Anterior cingulate cortex (tissue), 58 donors: ENCODE results near the gene OVAAL.

Source experiments
- DNase-seq, 58 donors: peaks; one replicate each; lab custom pipeline; 2025; lab: John Stamatoyannopoulos, UW

Gene OVAAL

DNA sequence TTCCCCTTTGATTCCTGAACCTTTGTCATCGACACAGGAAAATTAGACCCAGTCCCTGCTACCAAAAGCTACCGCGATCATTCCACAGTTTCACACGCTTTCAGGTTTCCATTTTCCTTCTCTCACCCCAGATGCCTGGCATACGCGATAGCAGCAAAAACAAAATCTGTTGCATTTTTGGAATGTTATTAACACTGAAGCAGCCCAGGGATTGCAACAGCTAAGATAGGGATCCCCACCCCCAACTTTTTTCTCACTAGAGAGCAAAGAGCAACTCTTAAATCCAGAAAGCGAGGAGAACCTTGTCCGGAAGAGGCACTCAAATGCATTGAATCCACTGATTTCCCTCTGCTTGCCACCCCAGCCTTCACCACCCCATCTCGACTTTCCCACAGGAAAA lies 8.9 kb downstream of the OVAAL start:
- DNase-seq: no peak

DNA sequence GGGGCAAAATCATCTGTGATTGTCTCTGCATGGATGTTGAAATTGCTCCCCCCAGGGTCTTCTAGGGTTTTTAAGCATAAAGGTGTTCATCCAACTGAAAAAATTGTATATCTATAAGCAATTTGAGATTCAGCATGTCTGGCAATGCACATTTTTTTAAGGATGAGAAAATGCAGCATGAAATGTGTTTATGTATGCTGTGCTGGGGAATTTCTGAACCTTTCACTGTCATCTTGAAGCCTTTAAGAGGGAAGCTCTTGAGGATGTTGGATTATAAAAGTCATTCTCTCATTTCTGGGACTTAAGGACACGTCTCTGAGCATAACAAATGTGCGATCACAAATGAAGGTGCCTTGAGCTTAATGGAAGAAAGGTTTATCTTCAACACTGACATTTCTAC lies 9.4 kb downstream of the OVAAL start:
- no peak for DNase-seq

DNA sequence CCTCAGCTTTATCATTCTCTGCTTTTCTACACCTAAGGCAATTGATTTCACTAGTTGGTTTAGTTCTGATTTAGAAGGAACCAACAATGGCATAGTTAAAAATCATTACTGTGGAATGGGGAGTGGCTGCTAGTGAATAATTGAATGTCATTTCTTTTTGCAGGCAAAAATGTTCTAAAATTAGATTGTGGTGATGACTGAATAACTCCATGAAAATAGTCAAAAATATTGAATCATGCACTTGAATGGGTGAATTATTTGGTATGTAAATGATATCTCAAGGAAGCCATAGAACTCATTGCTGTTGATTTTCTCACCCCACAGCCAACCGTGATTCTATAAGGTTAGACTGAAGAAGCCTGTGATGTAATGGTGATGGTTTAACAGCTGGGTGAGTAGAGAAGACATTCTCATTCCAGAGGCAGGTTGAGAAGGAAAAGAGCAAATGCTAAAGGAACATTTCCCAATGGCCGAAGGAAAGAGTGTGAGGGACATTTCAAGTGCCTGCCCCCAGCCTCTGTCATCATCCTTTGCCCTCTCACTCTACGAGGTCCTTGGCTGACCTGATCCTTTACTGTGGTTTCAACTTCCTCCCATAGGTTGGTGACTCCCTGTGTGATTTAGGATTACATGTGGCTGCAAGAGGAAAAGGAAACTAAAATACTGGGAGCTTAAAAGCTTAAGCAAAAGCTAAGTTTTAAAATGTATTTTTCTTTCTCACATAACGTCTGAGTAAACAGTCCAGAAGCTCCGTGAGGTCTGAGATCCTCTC lies 12.5 kb downstream of the OVAAL start:
- no peak for DNase-seq

DNA sequence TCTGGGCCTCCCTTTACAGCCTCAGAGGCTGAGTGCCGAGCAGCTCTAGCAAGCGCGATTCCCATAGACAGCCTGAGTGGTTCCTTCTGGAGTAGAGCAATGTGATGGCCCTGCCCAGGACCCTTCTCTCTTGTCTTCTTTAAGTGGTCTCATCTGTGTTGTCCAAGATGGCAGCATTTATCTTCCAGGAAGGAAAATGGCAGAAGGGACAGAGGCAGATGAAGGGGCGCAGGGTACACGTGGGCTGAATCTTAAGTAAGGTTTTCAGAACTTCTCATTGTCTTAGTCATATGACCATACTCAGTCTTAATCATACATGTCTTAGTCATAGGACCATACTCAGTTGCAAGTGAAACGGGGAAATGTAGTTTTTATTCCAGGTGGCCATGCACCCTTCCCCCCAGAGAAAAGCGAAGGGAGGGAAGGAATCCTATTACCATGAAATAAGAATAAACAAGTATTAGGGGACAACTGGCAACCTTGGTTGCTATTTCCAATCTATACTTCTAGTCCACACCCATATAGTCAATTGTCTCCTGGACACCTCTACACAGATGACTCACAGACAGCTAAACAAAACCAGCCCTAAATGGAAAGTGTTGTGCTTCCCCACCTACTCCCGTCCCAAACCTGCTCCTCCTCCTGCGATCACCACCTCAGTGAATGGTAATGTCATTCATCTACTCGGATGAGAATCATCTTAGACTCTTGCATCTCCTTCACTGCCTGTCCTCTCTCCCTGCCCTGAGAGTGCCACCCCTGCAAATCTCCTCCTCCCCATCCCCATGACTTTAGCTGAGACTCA lies 13.3 kb downstream of the OVAAL start:
- DNase-seq: no peak

DNA sequence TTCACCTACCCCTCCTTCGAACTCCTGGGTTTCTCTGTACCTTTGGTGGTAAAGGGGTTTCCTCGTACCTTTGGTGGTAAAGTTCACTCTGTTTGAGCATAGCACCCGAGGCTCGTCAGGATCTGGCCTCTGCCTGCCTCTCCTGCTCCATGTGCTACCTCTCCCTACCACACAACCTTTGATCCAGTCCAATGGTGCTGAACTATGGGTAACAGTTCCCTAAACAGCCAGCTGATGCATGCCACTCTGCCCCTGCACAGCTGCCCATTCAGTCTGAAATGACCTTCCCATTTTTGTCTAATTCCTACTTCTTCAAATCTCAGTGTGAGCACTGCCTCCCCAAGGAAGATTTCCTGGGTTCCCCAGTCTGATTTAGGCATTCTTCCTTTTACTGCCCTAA lies 14.0 kb downstream of the OVAAL start:
- no peak for DNase-seq

DNA sequence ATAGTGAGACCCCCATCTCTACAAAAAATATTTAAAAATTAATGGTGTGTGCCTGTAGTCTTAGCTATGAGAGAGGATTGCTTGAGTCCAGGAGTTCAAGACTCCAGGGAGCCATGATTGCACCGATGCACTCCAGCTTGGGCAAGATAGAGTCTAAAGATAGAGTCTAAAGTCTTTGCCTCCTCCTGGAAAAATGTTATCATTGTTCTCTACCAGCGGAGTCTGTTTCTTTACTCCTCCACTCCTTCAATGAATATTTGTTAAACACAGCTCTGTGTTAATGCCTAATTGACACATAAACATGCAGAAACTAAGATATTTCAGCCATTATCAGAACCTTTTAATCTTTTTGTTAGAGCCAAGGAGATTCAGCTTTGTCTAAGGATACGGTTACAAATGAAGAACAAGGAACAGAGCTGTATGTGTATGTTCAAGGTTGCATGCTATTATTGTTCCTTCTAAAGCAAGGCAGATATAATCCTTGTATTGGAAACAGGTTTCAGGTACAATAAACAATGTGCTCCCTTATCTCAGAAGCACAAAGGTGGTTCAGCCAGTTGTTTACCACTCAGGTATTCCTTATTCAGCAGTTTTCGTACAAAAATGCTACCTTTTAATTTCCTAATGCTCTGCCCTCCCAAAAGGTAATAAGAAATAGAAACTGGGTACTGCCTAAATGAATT lies 15.4 kb downstream of the OVAAL start:
- DNase-seq: no peak

DNA sequence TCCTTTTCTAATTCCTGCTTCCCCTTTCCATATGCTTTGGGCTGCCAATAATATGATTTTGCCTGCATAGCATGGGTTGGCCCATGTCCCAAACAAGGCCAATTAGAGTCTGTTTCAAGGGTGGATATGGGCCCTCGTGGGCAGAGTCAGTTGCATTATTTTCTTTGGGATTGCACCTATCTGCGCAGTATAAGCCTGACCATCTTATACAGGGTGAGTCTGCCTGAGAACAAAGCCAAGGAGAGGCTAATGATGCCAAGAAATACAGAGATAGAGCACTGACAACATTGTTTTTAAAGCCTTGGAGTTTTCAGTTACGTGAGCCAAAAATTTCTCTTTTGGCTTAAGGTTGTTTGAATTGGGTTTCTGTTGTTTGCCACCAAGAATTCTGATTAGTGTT lies 18.6 kb downstream of the OVAAL start:
- no peak for DNase-seq

DNA sequence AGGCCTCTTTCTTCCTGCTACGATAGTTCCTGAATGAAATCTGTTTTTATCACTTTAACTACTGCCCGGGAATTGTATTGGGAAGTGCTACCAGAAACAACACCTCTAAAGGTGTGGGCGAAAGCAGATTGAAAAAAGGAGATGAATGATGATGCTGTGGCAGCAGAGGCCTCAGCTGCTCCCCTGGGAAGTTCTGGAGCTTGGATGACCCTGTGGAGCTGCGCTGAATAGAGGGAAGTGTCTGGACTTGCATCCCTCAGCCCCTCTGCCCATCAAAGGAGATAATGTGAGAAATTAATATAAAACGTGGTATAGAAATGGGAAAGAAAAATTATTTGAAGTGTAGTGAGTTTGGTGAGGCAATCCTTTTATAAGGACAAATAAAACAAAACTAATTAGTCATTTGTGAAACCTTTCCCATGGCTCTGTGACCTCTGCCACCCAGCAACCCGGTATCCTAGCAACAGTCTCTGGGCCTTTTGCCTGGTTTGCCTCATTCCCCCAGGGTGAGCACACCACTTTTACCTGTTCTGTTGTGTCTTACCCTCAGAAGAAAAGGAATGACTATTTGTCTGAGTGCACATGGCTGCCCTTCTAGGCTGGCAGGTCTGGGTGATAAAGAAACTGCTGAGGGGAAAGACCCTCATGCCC lies 21.3 kb downstream of the OVAAL start:
- DNase-seq: peak in 4 of 58 donors; percentile 1 to 9 (median 3)

DNA sequence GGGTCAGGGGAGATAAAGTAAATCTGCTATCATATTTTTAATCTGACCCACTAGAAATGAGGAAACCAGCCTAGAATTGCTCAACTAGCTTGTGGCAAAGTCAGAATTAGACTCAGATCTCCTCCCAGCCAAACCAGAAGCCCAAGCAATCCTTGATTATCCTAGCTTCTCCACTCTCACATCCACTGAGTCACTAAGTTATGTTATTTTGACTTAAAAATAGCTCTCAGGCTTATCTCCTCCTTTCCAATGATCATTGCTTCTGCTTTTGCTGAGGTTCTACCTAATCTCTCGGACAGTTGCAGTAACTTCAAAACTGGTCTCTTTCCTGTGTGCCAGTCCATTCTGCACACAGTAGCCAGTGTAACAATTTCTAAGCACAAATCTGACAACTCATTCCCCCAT lies 22.9 kb downstream of the OVAAL start:
- no peak for DNase-seq

DNA sequence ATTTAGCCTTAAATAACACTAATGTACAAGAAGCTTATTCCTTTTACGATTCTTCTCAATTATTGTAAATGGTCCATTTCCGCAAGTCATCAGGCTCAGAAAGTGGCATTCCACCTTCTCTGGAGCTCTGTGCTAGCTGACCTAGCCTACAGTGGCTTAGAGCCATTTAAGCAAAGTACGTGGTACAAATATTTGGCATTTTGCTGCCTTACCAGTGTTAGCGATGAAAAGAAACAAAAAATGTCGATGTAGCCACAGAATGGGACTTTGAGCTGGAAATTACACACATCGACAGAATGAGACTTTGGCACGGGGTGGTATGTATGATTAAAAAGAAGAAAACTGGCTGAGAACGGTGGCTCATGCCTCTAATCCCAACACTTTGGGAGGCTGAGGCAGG lies 26.1 kb downstream of the OVAAL start:
- no peak for DNase-seq

DNA sequence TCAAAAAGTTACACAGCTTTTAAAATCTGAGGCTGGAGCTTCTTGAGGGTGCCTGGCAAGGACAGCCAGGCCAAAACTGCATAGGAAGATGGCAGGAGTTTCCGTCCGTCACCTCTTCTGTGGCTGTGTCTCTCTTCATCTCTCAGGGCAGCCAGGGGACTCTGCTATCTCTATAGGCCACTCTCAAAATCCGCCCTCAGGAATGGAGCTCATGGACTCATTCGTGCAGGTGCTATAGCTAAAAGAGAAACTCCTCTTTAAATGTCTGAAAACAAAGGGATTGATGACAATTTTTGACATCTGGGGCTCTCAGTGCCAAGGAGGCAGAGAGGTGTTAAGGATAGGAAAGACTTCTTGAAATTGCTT lies 27.2 kb downstream of the OVAAL start:
- DNase-seq: no peak

DNA sequence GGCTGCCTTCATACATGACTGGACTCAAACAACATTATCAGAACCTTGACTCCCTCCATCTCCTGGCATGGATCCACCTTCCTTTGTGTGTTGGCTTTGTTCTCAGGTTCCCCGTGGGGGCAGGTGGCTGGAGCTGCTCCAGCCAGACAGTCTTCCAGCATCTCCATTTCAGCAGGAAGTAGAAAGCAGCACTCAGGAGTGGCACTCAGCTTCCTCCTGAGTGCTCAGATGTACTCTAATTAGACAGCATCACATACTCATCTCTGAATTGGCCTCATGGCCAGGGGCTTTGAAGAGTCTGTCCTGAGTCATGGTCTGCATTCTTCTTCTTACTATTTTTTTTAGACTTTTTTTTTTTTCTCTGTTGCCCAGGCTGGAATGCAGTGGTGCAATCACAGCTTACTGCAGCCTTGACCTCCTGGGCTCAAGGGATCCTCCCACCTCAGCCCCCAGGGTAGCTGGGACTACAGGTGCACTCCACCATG lies 27.9 kb downstream of the OVAAL start:
- no peak for DNase-seq

DNA sequence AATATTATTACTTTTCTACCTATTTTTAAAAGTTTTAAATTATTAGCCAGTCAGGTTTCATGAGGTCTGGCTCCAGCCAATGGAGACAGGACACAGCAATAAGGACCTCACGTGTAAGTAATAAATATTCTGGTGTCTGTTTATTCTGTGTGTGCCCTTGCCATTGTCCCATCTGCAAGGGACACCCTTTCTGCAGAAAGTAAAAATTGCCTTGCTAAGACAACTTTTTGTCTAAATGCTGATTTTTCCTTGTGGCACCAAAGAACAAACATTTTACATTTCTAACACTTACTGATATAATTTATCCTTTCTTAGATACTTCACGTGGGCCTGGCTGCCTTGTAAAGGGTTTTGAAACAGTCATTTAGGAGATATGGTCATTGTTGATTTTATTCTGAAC lies 29.4 kb downstream of the OVAAL start:
- DNase-seq: no peak

DNA sequence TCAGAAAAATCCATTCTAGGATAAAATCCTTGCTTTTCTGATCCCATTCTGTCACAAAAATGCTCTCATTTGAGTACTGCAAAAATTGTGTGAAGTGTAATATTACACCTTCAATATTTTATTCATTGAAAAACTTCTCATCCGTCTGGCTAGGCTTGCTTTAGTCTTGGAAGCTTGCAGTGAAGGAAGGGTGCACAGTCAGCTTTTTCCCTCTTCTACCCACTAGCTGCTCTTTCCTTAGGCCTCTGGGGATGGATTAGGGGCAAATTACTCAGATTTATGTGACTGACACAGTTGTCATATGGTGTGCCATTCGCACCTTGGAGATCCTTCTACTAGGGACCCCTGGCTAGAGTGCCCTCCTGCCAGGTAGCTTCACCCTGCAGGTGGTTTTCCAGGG lies 32.1 kb downstream of the OVAAL start:
- no peak for DNase-seq

DNA sequence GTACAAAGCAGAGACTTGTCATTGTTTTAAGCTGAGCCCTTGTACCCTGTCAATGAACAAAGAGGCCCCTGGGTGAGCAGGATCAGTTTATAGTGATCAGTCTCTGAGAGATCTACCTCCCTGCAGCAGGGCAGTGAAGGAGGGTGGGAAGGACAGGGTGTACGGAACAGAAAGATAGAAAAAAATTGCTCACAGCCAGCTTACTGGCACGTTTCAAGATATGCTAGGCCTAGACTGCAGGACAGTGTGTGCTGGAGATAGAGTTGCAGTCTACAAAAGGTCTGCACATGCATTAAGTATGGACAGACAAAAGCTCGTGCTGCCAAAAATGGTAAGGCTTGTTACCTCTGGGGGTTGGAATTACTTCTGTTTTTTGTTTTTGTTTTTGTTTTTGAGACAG lies 34.6 kb downstream of the OVAAL start:
- no peak for DNase-seq

DNA sequence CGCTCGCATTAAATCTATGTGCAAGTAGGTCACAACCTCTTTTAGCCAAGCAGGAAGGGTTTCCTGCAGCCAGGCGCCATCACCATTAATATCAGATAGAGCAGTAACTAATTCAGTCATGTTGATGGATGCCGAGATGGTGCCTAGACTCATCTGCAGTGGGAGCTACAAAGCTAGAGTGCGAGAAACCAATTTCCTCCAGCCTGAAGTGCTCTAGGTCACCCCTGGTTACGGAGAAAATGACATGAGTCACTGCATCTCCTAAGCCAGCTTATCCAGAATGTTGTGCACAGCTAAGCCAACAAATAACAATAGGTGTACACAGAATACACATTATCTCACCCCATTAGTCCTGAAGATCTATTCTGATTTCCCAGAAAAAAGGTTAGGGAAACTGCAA lies 36.0 kb downstream of the OVAAL start:
- no peak for DNase-seq

DNA sequence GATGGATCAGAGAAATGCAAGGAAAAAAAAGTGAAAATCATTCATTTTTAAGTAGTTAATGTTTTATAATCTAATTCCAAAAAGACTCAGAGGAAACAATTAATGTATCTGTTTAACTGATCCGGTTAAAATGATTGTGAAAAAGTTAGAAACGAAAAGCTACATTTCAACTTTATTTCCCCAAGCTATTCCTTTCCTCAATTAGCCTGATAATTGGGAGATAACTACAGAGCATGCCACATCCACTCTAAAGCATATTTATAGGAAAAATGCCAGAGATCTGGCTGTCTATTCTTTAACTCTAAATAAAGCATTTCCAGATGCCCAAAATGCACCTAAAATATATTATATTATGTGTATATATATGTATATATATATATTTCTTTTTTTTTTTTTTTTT lies 37.2 kb downstream of the OVAAL start:
- no peak for DNase-seq

DNA sequence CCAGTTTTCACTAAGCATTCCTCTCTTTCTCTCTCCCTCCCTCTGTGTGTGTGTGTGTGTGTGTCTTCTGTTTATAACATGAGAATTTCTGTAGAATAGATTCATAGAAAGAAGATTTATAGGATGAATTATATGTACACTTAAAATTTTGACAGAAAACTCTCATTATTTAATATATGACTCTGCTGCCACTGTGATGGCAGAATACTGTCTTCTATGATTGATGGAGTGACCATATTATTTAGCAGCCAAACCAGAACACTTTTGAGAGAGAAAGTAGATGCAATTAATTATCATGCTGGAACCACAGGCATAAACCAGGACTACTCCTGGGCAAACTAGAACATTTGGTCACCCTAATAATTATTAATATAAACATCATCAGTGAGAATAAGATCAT lies 38.8 kb downstream of the OVAAL start:
- DNase-seq: no peak

DNA sequence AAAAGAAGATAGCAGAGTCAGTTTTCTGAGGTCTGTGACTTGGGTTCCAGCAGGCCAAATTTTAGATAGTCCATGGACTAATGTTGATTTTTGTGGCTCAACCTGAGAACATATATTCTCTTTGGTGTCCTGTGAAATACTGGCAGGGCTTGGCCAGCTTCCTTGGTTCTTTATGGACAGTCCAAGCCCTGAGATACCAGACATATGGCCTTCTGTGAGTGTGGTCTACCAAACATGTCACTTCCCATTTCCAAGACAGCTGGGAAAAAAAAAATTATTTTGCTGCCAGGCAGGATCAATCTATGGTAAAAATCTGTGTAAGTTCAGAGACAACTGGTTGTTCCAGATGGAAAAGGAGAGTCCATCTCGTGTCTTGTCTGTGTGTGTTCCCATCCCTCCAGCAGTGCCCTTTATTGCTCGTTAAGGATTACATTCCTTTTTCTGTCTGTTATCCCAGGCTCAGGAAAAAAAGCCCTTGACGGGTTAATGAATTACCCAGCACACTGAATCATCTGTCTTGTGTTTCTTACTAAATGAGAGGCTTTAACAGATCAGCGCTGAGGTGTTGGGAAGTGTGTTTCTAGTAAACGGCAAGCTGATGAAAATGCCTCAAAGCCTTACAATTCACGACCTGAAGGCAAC lies 39.7 kb downstream of the OVAAL start:
- DNase-seq: no peak

DNA sequence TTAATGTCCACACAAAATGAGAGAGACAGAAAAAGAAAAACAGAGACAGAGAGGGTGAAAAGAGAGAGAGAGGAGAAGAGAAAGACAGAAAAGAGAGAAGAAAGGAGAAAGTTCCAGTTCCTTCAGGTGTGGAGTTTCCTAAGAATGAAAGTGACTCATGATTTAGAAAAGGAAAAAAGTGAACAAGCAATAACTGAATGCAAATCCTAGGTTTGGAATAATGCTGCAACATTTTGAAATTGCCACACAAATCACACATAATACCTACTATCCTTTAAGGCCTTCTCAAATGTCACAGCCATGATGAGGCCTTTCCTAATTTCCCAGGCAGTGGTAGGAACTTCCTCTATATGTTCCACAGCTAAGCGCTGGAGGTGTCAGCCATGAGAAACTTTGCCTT lies 41.6 kb downstream of the OVAAL start:
- no peak for DNase-seq
